Right atrium auricular region (tissue), 2 donors: Measurements from ENCODE around the gene FNIP1. TPM values are rescaled to one million over a fixed set of nuclear protein-coding genes. Genes with fewer than 3 reads are reported as not detected.

ENCODE experiments used
- DNase-seq: peaks from one replicate; pipeline ENCODE4 v3.0.0-alpha.2; 2019; ENCODE audit warnings: low spot score
- H3K27ac ChIP-seq, 2 donors: fragments of 200-600 bp; sonication (generic); 1 replicate in 1 of 2; 2 replicates in 1 of 2; pipeline ENCODE4 v1.5.1; 2016 to 2019
- H3K27me3 ChIP-seq, 2 donors: fragments of 200-600 bp; sonication (generic); one replicate each; pipeline versions ENCODE4 v1.5.1 to v1.6.0; 2017 to 2019
- H3K36me3 ChIP-seq: fragments of 200-600 bp; sonication (generic); one replicate; pipeline ENCODE4 v1.5.1; 2016
- H3K4me1 ChIP-seq, 2 donors: fragments of 200-600 bp; sonication (generic); one replicate each; pipeline versions ENCODE4 v1.5.1 to v1.6.0; 2017 to 2019
- H3K4me3 ChIP-seq, 2 donors: fragments of 200-600 bp; sonication (generic); 1 replicate in 1 of 2; 2 replicates in 1 of 2; pipeline ENCODE4 v1.5.1; 2017 to 2019; ENCODE audit warnings: mild to moderate bottlenecking in 1 of 2, moderate library complexity in 1 of 2
- H3K9me3 ChIP-seq, 2 donors: fragments of 200-600 bp; sonication (generic); one replicate each; pipeline ENCODE4 v1.5.1; 2019
- total RNA-seq, 2 donors: library from RNA; depleted of rRNA; stranded (reverse); fragments of >200 nt; gene quantifications; one replicate each; pipeline ENCODE4 v1.1.0, GENCODE V29; 2016
- TF ChIP-seq, protein P1 (sequence below), 2 donors: fragments of 200-600 bp; sonication (generic); IDR thresholded peaks; one replicate each; pipeline ENCODE4 v1.5.1; 2019; ENCODE audit warnings: antibody characterized with exemption in 2 of 2

Gene FNIP1
- total RNA-seq, 2 donors from 2014 or later = 30.6 to 38.3 TPM

- TF ChIP-seq, protein P1, sequence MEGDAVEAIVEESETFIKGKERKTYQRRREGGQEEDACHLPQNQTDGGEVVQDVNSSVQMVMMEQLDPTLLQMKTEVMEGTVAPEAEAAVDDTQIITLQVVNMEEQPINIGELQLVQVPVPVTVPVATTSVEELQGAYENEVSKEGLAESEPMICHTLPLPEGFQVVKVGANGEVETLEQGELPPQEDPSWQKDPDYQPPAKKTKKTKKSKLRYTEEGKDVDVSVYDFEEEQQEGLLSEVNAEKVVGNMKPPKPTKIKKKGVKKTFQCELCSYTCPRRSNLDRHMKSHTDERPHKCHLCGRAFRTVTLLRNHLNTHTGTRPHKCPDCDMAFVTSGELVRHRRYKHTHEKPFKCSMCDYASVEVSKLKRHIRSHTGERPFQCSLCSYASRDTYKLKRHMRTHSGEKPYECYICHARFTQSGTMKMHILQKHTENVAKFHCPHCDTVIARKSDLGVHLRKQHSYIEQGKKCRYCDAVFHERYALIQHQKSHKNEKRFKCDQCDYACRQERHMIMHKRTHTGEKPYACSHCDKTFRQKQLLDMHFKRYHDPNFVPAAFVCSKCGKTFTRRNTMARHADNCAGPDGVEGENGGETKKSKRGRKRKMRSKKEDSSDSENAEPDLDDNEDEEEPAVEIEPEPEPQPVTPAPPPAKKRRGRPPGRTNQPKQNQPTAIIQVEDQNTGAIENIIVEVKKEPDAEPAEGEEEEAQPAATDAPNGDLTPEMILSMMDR (IDR thresholded peaks at IDR 0.05) = peak in 1 of 2 donors; percentile 45
- no peaks in the 10 kb centered on the region for H3K27me3 ChIP-seq
- H3K4me1 ChIP-seq = peaks cover 0 to 7% of the 10 kb centered on the region in 2 donors
- H3K27ac ChIP-seq = peak overlapping the region; percentile 28 to 43
- no peak for DNase-seq
- H3K36me3 ChIP-seq = no peaks in the 10 kb centered on the region
- no peaks in the 10 kb centered on the region for H3K9me3 ChIP-seq
- H3K4me3 ChIP-seq = no peak overlapping the region
Measured at GRCh38 chr5:131810510-131811249, 13.9 kb upstream of the FNIP1 start.

DNA sequence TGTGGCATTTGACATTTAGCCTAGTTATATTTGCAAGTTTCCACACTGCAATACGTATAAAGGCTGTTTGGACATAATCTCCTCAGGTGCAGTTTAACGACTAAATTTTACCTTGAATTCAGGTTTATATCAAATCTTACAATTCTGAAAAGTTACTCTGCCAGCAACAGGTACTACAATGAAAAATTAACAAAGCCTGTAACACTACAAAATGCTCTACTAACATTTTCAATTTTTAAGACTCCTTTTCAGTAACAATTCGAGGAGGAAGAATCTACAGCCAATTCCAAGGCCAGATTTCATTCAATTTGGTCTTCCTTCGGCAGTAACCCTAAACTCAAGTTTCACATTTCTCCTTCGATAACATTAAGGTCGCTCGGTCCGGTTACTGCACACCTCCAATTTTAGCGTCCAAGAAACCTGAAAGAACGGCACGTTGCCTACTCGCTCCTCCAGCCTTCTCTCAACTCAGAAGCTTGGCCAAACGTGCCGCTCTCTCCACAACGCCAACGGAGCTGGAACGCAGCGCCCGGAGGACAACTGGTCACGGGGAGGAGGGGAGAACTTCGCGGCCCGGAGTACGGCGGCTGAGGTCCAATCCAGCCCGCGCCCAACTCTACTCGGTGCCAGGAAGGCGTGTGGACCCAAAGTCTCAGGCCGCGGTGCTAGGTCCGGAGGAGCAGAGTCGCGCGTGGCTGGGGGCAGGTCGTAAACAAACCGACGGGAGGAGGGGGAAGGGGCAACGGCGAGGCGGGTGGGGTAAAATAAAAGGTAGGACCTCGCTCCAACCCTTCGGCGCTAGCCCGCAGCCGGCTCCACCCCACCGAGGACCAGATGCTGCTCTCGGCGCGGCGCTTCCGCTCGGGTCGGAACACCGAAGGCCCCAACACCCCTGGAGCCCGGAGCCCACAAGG is 681 bp downstream of the FNIP1 start:
- TF ChIP-seq, protein P1 (IDR thresholded peaks at IDR 0.05) = no peak
- no peaks in the 10 kb centered on the region for H3K9me3 ChIP-seq
- peaks cover 0 to 18% of the 10 kb centered on the region in 2 donors for H3K4me1 ChIP-seq
- H3K36me3 ChIP-seq = no peaks in the 10 kb centered on the region
- H3K4me3 ChIP-seq = peak overlapping the region; percentile 96 to 100
- H3K27me3 ChIP-seq = no peaks in the 10 kb centered on the region
- peak overlapping the region; percentile 100 for H3K27ac ChIP-seq
- peak; percentile 82 for DNase-seq

GRCh38 chr5:131795228-131795627 is 1.6 kb downstream of the FNIP1 start:
- Histone ChIP-seq H3K36me3 (no peaks in the 10 kb centered on the region), H3K27ac (peak overlapping the region; percentile 100), H3K27me3 (no peaks in the 10 kb centered on the region), H3K9me3 (no peaks in the 10 kb centered on the region), H3K4me3 (peak overlapping the region; percentile 96 to 100), H3K4me1 (peaks cover 0 to 18% of the 10 kb centered on the region in 2 donors)
- no peak for DNase-seq
- TF ChIP-seq, protein P1 (IDR thresholded peaks at IDR 0.05) = no peak

DNA sequence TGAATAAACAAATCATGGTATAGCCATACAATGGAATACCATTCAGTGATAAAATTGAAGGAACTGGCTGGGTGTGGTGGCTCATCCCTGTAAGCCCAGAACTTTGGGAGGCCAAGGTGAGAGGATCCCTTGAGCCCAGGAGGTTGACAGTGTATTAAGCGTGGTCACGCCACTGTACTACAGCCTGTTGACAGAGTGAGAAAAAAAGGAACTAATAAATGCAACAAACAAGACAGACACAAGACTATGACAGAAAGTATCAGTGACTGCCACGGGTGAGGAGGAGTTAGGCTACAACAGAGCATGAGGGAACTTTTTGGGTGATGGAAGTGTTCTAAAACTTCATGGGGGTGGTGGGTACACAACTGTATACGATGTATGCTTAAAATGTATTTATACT is 2.2 kb downstream of the FNIP1 start:
- H3K27ac ChIP-seq = peak overlapping the region in 1 of 2 donors; percentile 100
- no peaks in the 10 kb centered on the region for H3K36me3 ChIP-seq
- H3K27me3 ChIP-seq = no peaks in the 10 kb centered on the region
- no peaks in the 10 kb centered on the region for H3K9me3 ChIP-seq
- DNase-seq = no peak
- TF ChIP-seq, protein P1 (IDR thresholded peaks at IDR 0.05) = no peak
- peaks cover 0 to 18% of the 10 kb centered on the region in 2 donors for H3K4me1 ChIP-seq
- H3K4me3 ChIP-seq = peak overlapping the region; percentile 96 to 100

GRCh38 chr5:131792896-131793295 is 3.9 kb downstream of the FNIP1 start:
- Histone ChIP-seq H3K27ac (no peak overlapping the region), H3K4me1 (peaks cover 0 to 18% of the 10 kb centered on the region in 2 donors), H3K4me3 (no peak overlapping the region), H3K36me3 (no peaks in the 10 kb centered on the region), H3K9me3 (no peaks in the 10 kb centered on the region), H3K27me3 (no peaks in the 10 kb centered on the region)
- TF ChIP-seq, protein P1 (IDR thresholded peaks at IDR 0.05) = no peak
- DNase-seq = no peak
